NCI-H1417 (cell line): ENCODE data around the gene BTBD1.
A peak's percentile ranks its signal among the peaks of the same experiment; 100 is the strongest.

Experiments used
- DNase-seq, 3 experiments: peaks; one replicate each; lab custom pipeline; 2025; lab: John Stamatoyannopoulos, UW

The BTBD1 gene

DNA sequence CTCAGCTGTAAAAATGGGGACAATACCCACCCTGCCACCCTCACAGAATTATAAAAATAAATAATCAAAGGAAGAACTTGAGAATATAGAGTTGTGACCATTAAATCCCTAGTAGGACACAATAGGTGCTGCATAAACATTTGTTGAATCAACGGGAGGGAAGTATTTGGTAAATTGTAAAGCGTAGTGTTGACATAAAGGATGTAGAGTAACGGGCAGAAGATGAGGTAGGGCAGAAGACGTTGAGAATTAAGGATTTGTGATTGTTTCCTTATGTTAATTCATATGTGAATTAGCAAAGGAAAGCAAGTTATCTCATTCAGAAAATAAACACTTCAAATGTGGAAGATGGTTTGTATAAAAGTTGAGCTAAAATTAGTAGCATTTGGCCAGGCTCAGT lies 73.9 kb downstream of the BTBD1 start:
- no peak for DNase-seq

- DNase-seq: no peak
These were observed 74.5 kb downstream of the BTBD1 start for GRCh38 chr15:82992436-82992998.

GRCh38 chr15:82986442-82986780 lies 80.6 kb downstream of the BTBD1 start:
- DNase-seq: no peak

DNA sequence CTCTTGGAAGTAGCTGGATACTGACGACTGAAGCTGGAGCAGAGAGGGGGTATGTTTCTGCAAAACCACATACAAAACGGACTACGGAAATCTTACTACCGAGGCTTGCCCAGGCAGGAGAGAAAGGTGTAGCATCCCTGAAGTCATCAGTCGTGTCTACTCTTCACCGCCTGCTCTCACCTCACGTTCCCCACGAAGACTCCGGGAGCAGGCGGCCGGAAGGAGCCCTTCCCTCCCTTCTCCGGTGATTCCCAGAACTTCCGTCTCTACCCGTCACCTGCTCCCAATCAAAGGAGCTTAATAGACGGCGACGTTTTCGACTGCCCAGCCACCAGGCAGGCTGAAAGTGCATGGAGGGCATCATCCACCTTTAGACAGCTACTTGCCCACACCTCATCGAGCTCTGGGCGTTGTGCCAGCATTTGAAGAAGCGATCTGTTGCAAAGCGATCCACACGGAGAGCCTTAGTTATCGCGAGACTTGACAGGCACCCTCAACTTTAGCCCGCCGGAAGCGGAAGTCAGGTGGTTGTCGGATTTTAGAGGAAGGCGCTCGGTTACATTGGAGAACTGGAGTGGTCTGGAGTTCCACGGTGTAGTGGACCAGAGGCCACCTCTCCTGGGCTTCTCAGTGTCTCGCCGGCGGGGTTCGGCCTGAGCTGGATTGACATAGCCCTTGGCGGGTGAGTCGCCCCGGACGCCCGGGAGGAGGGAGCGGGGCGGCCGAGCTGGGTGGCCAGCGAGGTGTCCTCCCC lies 81.2 kb downstream of the BTBD1 start, which contains the start of gene RAMAC:
RAMAC (plus strand) TSS at position 523 of the 754 bp plus-strand sequence. CDS start 2,809 bp downstream, outside the sequence.
- DNase-seq: peak; percentile 93 to 99 (median 97)

DNA sequence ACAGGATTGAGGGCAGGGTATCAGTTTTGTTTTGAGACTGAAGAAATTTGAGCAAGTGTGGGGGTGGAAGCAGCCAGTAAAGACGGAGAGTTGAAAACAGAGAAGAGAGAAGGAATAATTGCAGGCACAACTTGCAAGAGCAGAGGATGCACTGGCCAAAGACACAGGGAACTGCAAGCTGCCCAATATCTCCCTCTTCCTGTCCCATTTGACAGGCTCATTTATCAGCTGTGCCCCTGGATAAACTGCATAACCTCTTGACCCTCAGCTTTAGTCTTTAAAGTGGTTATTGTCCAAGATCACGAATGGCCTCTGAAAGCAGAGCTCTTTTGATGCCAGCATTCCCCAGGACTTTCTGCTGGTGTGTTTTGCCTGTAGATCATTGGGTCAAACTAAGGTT lies 86.1 kb downstream of the BTBD1 start:
- DNase-seq: no peak

DNA sequence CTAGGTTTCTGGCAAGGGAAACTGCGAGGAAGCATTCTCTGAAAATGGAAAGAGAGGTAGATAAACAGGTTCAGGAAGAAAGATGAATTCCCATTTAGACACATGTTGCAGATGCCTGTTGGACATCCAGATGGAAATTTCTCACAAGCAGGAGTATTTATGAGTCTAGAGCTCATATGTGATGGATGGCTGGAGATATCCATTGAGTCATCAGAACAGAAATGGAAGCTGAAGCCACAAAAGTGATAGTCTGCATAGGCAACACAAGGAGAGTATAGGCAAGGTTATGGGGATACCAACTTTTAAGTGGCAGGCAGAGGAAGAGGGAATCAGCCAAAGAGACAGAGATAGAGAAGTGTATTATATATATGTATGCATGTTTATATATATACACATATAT lies 87.3 kb downstream of the BTBD1 start:
- no peak for DNase-seq

GRCh38 chr15:82978438-82978837 lies 88.6 kb downstream of the BTBD1 start:
- DNase-seq: no peak

DNA sequence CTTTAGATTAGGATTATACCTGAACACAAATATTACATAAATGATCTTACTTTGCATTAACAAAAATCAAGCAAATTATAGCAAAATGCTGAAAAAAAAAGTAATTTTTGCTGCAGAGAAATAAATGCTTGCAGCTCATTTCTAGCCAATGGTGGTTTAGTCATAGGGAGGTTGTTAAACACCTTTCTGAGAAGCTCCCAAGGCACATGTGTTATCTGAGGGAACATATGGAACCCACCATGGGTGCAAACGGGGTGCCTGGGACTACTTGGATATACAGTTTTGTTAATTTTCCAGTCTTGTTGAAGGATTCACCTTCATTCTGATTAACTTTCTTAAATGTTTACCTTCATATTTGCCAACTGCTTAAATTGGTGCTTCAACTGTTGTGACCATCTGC lies 90.0 kb downstream of the BTBD1 start:
- DNase-seq: no peak

DNA sequence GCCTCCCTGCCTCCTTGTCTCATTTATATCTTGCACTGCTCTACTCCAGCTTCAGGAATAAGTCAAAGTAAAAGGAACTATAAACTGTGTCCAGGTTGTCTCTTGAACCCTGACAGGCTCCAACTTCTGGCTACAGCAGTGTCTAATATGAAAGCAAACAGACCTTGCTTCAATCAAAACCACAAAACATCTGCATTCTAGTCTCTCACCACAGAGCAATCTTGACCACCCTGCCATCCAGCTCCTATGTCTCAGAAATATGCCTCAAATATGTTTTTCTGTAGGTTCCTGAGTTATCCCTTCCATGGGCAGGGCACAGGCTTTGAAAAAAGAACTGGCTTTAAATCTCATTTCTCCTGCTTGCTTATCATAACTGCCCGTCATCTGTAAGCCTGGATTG lies 94.1 kb downstream of the BTBD1 start:
- DNase-seq: no peak

- DNase-seq: no peak
These were observed 95.7 kb downstream of the BTBD1 start for GRCh38 chr15:82971218-82971984.

GRCh38 chr15:82970696-82971095 lies 96.4 kb downstream of the BTBD1 start:
- DNase-seq: no peak

GRCh38 chr15:82970078-82970686 lies 96.9 kb downstream of the BTBD1 start:
- DNase-seq: no peak

DNA sequence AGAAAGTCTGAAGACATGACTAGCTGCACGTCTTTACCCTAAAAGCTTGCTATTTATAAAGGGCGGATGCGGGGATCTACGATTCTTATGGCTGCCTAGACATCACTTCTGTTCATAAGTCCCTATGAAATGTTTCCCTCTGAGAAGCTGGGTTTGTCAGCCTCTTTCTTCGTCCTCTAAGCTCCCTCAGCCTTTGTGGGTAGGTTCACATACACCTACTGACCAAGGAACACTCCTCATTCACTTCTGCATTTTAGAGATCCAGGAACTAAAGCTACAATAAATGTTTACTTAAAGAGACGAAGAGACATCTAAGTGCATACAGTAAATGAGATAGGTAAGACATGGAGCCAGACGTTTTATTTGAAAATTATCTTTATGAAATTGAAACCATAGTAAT lies 97.7 kb downstream of the BTBD1 start:
- no peak for DNase-seq

- no peak for DNase-seq
These were observed 99.0 kb downstream of the BTBD1 start for GRCh38 chr15:82968066-82968465.

- DNase-seq: no peak
These were observed 100.4 kb downstream of the BTBD1 start for GRCh38 chr15:82966671-82967071.
